Left lobe of liver (tissue), 2 donors: ENCODE results near the gene PLXNB1. TPM values are rescaled to one million over a fixed set of nuclear protein-coding genes. Genes with fewer than 3 reads are reported as not detected.

Experiments used
- ATAC-seq: fragments of 200-7000 bp; cut with Tn5 transposase; one replicate; pipeline ENCODE4 v1.9.1; 2020; ENCODE audit warnings: mild to moderate bottlenecking, moderate library complexity
- DNase-seq: peaks from one replicate; pipeline ENCODE4 v3.0.0-alpha.2; 2020; ENCODE audit warnings: low spot score
- total RNA-seq: library from RNA; stranded (reverse); gene quantifications from one replicate; pipeline ENCODE4 v1.2.1, GENCODE V29; 2021
- donor health status: DM: no; HTN: no; CAD: no; lungs with moderate emphysema.
- donor health status: DM: no; HTN: yes; CAD: no.

PLXNB1 gene
- total RNA-seq, 1 donor from 2014 or later: 142 TPM

GRCh38 chr3:48372862-48373435, 56.9 kb downstream of the PLXNB1 start:
- no peak for ATAC-seq
- no peak for DNase-seq

DNA sequence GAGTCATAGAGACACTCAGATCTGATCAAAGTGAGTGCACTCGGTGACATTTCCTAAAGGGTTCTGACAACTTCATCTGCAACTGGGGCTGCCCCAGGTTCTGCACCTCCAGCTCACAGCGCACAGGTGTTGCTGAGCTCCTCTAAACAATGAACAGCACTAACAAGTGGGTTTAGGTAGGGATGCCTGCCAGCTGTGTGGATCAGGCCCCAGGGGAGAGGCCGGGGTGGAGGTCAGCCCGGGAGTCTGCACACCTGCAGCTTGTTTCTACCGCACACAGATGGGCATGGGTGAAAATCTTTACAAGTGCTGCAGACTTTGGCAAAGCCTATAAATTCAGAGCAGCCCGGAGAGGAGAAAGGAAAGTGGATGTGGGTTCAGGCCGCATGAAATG, 57.5 kb downstream of the PLXNB1 start:
- no peak for DNase-seq
- ATAC-seq: no peak

GRCh38 chr3:48371651-48372376, 58.1 kb downstream of the PLXNB1 start, which contains the start of gene FBXW12:
TSS of gene FBXW12 (plus strand) at chr3:48372219. CDS start at chr3:48372768, 549 bp downstream.
- ATAC-seq (no peak), DNase-seq (no peak)

DNA sequence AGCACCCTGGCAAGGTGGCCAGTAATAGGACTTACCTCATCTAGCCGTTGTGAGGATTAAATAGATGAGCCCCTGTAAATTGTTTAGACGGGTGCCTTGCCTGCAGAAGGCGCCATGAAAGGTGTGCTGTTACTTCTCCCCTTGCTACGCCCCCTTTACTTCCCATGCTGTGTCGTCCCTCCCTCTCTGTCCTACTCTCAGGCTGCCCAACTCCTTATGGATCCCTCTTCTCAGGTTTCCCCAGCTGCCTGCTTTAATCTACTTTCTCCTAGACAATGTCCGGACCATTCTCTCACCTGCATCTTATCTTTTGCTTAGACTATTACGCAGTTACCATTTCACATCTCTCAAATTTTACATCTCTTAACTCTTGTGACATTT, 59.6 kb downstream of the PLXNB1 start:
- DNase-seq (no peak), ATAC-seq (no peak)

GRCh38 chr3:48369693-48370332, 60.1 kb downstream of the PLXNB1 start:
- DNase-seq (no peak), ATAC-seq (no peak)

GRCh38 chr3:48367201-48367600, 62.7 kb downstream of the PLXNB1 start:
- DNase-seq (no peak), ATAC-seq (peak; percentile 64)

DNA sequence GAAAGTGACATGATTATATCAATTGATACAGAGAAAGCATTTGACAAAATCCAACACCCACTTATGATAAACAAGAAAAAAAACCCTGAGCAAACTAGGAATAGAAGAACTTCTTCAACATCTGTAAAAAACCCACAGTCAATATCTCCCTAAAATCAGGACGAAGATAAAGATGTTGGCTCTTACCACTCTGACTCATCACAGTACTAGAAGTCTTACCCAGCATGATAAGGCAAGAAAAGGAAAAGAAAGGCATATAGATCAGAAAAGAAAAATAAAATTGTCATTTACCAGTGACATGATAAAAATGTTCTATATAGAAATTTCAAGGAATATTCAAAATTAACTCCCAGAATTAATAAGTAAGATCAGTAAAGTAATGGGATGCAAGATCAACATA, 65.0 kb downstream of the PLXNB1 start:
- DNase-seq: no peak

DNA sequence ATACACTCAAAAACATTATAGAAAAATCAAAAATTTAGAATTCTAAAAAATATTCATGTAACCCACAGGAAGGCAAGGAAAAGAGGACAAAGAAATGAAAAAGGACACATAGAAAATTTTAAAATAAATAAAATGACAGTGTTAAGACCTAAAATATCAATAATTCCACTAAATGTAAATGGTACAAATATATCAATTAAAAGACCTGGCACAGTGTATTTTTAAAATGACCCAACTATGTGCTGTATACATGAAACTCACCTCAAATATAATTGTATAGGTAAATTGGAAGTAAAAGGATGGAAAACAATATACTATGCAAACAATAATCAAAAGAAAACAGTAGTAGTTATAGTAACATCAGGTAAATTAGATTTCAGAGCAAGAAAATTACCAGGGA, 68.0 kb downstream of the PLXNB1 start:
- ATAC-seq: no peak

More for the DNA sequence above, 65.0 kb downstream of the PLXNB1 start:
- no peak for ATAC-seq

DNA sequence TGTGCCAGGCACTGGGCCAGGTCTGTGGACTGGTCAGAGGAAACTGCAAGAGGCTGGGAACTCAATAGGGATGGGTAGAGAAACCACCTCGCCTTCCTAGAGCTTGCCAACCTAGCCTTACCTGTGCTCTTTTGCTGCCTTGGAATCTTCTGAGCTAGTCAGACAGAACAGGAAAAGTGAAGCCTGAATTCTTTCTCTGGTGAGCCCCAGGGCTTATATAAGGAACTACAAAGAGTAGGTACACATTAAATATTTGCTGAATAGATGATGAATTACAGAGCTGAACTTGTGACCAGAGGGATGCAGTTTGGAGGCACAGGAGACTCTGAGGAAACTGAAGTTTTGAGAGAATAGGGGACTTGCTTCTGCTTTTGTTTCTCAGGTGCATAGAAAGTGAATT, 73.5 kb downstream of the PLXNB1 start:
- no peak for DNase-seq
- ATAC-seq: no peak

More for the DNA sequence above, 68.0 kb downstream of the PLXNB1 start:
- DNase-seq: no peak

DNA sequence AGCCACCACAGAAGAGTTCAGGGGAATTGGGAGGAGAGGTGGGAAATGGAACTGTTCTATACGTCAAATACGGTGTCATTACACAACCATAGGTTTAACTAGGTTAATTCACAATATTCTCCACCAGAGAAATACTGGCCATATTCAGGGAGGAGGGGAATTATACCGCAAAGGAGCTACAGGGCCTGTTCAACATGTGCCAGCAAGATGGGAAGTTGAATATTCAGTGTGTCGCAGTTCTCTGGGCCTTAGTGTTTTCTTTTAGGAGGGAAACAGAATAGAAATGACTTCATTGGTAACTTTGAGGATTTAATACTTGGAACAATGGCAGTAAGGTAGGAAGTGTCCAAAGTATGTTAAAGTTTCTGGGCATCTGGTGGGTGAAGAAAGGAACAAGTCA, 75.9 kb downstream of the PLXNB1 start:
- ATAC-seq: no peak
- DNase-seq: no peak

Other genes with a start within 250 kb of the PLXNB1 start
- 0.58 TPM for gene CDC25A, start 241.7 kb downstream of the PLXNB1 start, total RNA-seq
- 0.40 TPM for gene CAMP, start 206.6 kb downstream of the PLXNB1 start, total RNA-seq
- 2.2 TPM for gene ZNF589, start 189.0 kb downstream of the PLXNB1 start, total RNA-seq
- gene NME6, start 128.7 kb downstream of the PLXNB1 start, total RNA-seq: 10.7 TPM
- gene SPINK8, start 96.4 kb downstream of the PLXNB1 start, total RNA-seq: not detected
- gene FBXW12, start 57.9 kb downstream of the PLXNB1 start, total RNA-seq: not detected
- 9.2 TPM for gene CCDC51, start 10.0 kb upstream of the PLXNB1 start, total RNA-seq
- gene TMA7, start 10.2 kb upstream of the PLXNB1 start, total RNA-seq: 69.3 TPM
- gene ATRIP, start 16.7 kb upstream of the PLXNB1 start, total RNA-seq: 3.3 TPM
- 97.9 TPM for gene SHISA5, start 74.1 kb upstream of the PLXNB1 start, total RNA-seq
- 1.3 TPM for gene PFKFB4, start 126.7 kb upstream of the PLXNB1 start, total RNA-seq
- gene UCN2, start 133.7 kb upstream of the PLXNB1 start, total RNA-seq: not detected
- gene COL7A1, start 165.2 kb upstream of the PLXNB1 start, total RNA-seq: 2.5 TPM
- gene UQCRC1, start 179.6 kb upstream of the PLXNB1 start, total RNA-seq: 232 TPM
- gene TMEM89, start 191.7 kb upstream of the PLXNB1 start, total RNA-seq: not detected
- 8.4 TPM for gene SLC26A6, start 205.4 kb upstream of the PLXNB1 start, total RNA-seq
- gene CELSR3, start 232.8 kb upstream of the PLXNB1 start, total RNA-seq: 0.45 TPM